RPMI8226 (cell line): ENCODE data around the gene FUCA1.
A peak's percentile ranks its signal among the peaks of the same experiment; 100 is the strongest.
"Not testable (repeated sequence)": the region's sequence is repeated elsewhere in the genome, so short reads cannot be mapped to it uniquely, and the experiment has no call there.

ENCODE experiments used
- DNase-seq: peaks from one replicate; pipeline ENCODE4 v3.0.0-alpha.2; 2015

The FUCA1 gene

DNA sequence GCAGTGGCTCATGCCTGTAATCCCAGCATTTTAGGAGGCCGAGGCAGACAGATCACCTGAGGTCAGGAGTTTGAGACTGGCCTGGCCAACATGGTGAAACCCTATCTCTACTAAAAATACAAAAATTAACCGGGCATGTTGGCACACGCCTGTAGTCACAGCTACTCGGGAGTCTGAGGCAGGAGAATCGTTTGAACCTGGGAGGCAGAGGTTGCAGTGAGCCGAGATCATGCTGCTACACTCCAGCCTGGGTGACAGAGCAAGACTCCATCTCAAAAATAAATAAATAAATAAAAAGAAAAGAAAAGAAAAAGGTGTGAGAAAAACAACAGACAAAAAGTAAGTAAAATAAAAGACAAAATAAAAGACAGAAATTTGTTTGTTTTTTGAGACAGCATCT lies 33.9 kb downstream of the FUCA1 start:
- DNase-seq = not testable (repeated sequence)

DNA sequence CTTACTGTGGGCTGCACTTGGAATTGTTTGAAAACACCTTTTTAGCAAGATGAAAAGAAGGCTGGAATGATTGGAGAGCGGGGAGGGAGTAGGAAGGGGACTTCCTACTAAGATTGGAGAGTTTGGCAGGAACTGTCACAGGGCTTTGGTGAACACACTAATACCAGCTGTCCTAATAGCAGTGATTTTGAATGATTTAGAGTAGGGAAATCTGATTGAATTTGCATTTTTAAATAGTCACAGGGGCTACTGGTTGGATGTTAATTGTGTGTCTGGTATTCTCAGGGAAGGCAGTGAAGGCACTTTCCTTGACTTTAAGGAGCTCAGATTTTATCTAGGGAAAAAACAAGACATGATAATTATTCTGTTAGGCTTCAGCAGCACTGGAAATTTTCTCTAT lies 40.4 kb downstream of the FUCA1 start:
- DNase-seq = no peak

DNA sequence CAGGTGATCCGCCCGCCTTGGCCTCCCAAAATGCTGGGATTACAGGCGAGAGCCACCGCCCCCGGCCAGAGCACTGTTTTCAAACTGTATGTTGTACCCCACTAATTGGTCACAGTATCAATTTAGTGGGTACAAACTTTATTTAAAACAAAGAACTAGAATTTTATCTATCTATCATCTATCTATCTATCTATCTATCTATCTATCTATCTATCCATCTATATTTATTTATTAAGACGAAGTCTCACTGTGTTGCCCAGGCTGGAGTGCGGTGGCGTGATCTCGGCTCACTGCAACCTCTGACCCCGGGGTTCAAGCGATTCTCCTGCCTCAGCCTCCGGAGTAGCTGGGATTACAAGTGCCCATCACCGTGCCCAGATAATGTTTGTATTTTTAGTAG lies 41.5 kb downstream of the FUCA1 start:
- not testable (repeated sequence) for DNase-seq

DNA sequence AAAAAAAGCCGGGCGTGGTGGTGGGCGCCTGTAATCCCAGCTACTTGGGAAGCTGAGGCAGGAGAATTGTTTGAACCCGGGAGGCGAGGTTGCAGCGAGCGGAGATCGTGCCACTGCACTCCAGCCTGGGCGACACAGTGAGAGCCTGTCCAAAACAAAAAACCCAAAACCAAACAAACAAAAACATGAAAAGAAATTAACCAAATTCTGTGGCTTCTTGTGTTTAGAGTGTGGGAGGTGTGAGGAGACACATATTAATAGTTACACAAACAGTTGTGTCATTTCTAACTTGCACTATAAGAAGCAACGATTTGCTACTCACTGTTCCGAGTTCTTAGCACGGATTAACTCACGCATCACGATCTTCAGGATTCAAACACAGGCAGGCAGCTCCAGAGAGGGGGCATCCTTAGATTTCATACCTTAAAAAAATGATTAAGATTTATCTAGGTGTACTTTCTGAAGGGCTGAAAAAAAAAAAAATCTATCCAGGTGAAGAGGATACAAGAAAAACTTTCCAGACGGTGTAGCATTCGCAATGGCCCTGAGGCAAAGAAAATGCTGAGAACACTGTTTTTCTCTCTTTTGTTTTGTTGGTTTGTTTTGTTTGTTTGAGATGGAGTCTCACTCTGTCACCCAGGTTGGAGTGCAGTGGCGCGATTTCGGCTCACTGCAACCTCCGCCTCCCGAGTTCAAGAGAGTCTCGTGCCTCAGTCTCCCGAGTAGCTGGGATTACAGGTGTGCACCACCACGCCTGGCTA lies 42.1 kb downstream of the FUCA1 start:
- no peak for DNase-seq

DNA sequence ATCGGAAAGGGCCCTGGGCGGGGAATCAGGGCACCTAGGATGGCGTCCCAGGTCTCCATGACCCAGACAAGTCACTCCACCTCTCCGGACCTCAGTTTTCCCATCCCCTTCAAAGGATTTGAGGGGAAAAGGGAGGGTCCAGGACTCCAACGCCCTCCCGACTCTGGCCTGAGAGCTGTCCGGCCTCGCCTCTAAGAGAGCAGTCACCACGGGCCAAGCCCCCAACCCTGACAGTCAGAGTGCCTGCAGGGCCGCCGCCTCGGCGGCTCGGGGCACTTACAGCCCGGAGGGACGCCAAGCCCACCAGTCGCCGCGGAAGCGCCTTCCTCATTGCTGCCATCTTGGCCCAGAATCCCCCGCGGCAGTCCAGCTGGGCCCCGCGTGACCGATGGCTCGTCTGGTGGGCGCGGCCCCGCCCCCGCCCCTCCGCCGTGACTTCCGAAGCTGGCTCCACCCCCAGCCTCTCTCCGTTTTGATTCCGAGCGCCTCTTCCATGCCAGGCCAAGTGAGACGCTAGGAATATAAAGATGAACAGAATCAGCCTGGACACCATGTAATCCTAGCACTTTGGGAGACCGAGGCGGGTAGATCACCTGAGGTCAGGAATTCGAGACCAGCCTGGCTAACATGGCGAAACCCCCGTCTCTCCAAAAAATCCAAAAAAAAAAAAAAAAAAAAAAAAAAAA lies 42.9 kb downstream of the FUCA1 start, which contains the start of gene HMGCL:
HMGCL (minus strand) TSS at position 354 of the 686 bp plus-strand sequence; CDS start at position 340, 14 bp downstream.
- peak; percentile 92 for DNase-seq

DNA sequence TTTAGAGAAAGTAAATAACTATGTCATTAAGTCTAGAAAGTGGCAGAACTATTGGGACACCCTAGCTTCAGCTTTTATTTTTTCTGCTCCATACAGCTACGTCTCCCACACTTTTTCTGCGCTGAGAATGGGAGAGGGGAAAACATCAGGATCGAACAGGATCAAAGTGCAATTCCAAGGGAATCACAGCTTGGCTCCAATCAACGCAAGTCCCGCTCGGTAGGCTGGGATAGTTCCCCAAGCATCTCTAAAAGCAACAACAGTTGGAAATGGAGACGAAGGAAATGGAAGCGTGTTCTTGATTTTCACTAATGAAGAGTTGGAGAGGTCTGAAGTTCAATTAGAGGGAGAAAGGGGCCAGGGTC lies 43.4 kb downstream of the FUCA1 start:
- no peak for DNase-seq

GRCh38 chr1:23823767-23824166 lies 44.3 kb downstream of the FUCA1 start:
- no peak for DNase-seq

GRCh38 chr1:23817633-23818032 lies 50.5 kb downstream of the FUCA1 start:
- DNase-seq = no peak

DNA sequence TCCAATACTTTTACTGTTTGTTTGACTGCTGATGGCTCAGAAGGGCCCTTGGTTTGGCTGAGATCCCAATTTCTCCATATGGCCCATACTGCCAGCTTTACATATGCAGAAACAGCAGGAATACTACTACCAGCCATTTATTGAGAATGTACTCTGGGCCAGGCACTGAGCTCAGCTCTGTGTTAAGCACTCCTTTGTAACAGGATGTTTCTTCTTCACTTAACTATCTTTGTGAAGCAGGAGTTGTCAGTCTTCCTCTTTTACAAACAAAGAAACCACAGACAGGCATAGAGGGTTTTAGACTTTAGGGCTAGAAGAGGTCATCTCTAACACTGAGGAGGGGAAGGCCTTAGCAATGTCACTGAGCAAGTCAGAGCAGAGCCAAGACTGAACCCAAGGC lies 51.2 kb downstream of the FUCA1 start:
- no peak for DNase-seq

DNA sequence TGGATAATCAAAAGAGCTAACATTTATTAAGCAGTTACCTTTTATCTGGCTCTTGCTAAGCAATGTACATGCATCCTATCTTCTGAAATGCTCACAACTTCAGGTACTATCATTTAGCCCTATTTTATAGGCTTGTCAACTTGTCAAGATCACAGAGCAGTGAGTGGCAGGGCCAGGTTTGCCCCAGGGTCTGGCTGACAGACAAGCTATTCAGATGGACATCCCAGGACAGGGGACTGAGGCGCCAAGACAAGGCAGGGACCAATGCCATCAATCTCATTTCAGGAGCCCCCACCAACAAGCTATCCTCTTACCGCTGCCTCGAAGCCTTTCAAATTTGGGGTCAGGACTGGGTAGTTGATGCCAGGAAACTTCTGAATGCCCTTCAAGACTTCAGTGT lies 51.7 kb downstream of the FUCA1 start:
- no peak for DNase-seq

DNA sequence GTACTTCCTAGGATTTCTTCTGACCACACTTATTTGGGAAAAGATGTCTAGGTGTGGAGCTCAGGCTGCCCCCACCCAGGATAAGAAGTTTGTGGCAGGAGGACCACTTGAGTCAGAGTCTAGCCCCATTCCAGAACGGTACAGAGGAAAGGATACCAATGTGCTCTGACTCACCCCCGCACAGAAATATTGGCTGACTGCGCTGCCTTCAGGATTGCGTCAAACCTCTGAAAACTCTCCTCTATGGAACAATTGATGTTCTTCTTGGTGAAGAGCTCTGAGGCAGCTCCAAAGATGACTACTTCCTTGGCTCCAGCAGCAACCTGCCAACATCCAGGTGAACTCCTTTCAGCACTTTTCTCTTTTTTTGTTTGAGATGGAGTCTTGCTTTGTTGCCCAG lies 54.1 kb downstream of the FUCA1 start:
- DNase-seq = no peak

- DNase-seq = peak; percentile 81
Measured at GRCh38 chr1:23810818-23811540, 57.1 kb downstream of the FUCA1 start.

GRCh38 chr1:23809751-23810171 lies 58.3 kb downstream of the FUCA1 start:
- peak; percentile 88 for DNase-seq

- peak; percentile 49 for DNase-seq
Measured at GRCh38 chr1:23807453-23807852, 60.6 kb downstream of the FUCA1 start.

DNA sequence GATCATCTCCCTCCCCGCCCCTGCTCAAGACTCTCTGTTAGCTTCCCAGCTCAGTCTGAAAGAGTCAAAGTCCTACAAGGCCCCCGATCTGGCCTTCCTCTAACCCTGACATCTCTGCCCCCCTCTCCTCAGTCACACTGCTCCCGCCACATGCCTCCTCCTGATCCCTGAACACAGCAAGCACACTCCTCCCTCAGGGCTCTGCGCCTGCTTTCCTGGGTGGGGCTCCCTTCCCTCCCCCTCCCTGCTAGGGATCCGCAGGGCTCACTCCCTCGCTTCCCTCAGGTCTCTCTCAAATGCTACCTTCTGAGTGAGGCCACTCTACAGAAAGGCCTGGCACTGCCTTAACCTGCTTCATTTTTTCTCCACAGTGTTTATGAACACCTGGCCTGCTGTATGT lies 61.8 kb downstream of the FUCA1 start:
- DNase-seq = no peak

- DNase-seq = no peak
Measured at GRCh38 chr1:23805025-23805424, 63.1 kb downstream of the FUCA1 start.

DNA sequence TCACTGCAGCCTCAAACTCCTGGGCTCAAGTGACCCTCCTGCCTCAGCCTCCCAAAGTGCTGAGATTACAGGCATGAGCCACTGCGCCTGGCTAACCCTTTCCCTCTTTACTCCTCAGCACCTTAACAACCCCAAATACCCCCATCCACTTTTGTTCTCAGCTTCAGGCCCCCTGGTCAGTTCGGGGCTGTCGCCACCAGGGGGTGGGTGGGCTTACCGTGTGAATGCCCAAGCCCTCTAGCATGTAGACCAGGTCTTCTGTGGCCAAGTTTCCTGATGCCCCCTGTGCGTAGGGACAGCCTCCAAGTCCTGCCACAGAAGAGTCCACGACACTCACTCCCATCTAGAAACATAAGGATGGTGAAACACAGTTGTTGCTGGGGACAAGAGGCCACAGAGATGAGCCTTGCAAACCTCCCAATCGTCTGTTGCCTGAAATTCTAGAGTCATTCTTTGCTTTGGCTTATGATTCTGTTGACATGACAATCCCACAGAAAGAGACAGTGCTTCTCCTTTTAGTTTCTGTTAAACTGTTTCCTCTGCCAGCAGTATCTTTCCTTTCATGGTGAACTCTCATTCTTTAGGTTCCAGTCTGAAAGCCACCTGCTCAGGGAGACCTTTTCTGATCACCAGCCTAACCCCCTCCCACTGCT lies 63.8 kb downstream of the FUCA1 start:
- DNase-seq = no peak

GRCh38 chr1:23803674-23804073 lies 64.4 kb downstream of the FUCA1 start:
- no peak for DNase-seq

DNA sequence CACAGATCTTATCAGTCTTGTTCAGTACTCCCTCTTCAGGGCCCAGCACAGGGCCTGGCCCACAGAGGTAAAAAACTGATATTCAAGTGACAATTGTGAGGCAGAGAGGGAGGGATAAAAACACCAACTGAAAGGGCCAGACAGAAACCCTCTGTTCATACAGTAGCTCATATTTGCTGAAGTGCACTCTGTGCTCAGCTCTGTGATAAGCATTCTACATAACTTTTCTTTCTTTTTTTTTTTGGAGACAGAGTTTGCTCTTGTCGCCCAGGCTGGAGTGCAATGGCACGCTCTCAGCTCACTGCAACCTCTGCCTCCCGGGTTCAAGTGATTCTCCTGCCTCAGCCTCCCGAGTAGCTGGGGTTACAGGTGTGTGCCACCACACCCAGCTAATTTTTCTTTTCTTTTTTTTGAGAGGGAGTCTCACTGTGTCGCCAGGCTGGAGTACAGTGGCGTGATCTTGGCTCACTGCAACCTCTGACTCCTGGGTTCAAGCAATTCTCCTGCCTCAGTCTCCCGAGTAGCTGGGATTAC lies 65.2 kb downstream of the FUCA1 start:
- not testable (repeated sequence) for DNase-seq

DNA sequence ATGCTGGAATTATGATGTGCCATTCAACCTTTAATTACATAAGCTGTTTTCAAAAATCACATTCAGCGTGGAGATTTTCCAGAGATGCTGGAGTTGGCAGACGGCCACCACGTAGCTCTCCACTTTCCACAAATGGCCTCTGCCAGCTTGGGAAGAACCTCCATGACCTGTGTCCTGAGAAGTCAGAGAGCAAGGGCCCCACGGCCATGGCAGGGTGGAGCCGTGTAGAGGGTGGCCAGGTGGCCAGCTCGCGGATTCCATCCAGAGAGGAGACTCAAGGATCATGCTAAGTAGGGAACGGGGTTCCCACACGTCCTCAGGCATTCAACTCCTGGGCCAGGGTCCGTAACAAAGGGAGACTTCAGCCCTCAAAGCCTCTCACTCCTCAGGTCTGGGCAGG lies 66.2 kb downstream of the FUCA1 start:
- no peak for DNase-seq

- DNase-seq = no peak
Measured at GRCh38 chr1:23801338-23801748, 66.7 kb downstream of the FUCA1 start.

DNA sequence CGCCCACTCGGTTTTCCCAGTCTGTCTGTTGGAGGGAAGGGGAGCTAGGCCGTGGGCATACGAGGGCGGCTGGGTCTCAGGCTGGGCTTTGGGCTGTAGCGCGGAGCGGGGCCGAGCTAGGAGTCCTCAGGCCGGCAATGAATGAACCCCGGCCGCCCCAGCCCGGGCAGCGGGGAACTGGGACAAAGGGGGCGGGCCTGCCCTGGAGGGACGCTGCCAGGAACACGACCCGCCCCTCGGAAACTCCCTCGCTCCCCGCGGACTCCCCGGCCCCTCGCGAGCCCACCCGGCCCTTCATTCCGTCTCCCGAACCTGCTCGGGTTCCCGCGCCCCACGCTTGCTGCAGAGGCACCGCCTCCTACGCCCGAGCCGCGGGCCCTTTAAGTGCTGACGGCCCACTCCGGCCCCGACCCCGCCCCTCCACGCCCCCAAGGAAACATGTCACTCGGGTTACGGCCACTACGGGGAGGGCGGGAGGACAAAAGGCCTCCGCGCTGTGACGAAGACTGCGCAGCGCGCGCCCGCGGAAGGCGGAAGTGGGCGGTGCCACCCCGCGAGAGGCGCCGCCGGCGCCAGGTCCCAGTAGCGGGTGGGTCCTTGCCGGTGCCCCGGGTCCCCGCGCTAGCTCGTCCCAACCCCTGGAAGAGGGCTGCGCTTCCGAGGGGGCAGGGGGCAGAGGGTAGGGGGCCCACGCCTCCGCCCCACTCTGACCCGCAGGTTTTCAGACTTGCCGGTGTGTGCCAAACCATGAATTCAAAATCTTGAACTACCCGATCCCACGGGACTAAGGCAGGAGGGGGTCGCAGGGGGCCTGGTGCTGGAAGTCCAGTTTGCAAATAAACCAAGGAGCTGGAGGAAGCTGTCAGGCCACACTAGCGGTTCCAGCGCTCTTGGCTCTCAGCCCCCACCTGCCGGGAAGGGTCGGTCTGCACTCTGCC lies 67.4 kb downstream of the FUCA1 start, which contains the start of gene GALE:
GALE (minus strand) TSS at position 355 of the 938 bp plus-strand sequence. CDS start 1,747 bp downstream, outside the sequence.
- DNase-seq = peak; percentile 99
